CD4-positive, alpha-beta T cell treated with Interleukin-6 for 4 hours (primary cell): ENCODE results near the gene AMPD2.
"Not testable (repeated sequence)": the region's sequence is repeated elsewhere in the genome, so short reads cannot be mapped to it uniquely, and the experiment has no call there.

Experiments used
- DNase-seq: peaks from one replicate; pipeline ENCODE4 v3.0.0-alpha.2; 2020; ENCODE audit warnings: mixed read lengths

The AMPD2 gene

GRCh38 chr1:109655615-109656519 is 36.2 kb downstream of the AMPD2 start, which contains the start of gene GSTM4:
TSS of gene GSTM4 (plus strand) at chr1:109656099. CDS start at chr1:109656390, 291 bp downstream.
- peak; percentile 79 for DNase-seq

- DNase-seq = no peak
Observed at GRCh38 chr1:109657395-109657794, 37.8 kb downstream of the AMPD2 start.

GRCh38 chr1:109657970-109658369 is 38.3 kb downstream of the AMPD2 start:
- no peak for DNase-seq

GRCh38 chr1:109658533-109659042 is 39.0 kb downstream of the AMPD2 start:
- DNase-seq = no peak

GRCh38 chr1:109659145-109659544 is 39.5 kb downstream of the AMPD2 start:
- no peak for DNase-seq

GRCh38 chr1:109659997-109660690 is 40.5 kb downstream of the AMPD2 start:
- no peak for DNase-seq

- DNase-seq = not testable (repeated sequence)
Observed at GRCh38 chr1:109660691-109661026, 41.0 kb downstream of the AMPD2 start.

GRCh38 chr1:109661391-109661790 is 41.8 kb downstream of the AMPD2 start:
- no peak for DNase-seq

GRCh38 chr1:109664671-109665070 is 45.0 kb downstream of the AMPD2 start:
- no peak for DNase-seq

- DNase-seq = peak; percentile 94
Observed at GRCh38 chr1:109667452-109668122, 48.0 kb downstream of the AMPD2 start, which contains the start of gene GSTM2. TSS of gene GSTM2 (plus strand) at chr1:109668057. CDS start at chr1:109668116, 59 bp downstream.

GRCh38 chr1:109668123-109668775 is 48.6 kb downstream of the AMPD2 start:
- no peak for DNase-seq

GRCh38 chr1:109669246-109669948 is 49.8 kb downstream of the AMPD2 start:
- DNase-seq = no peak

GRCh38 chr1:109669949-109670302 is 50.3 kb downstream of the AMPD2 start:
- DNase-seq = not testable (repeated sequence)

- no peak for DNase-seq
Observed at GRCh38 chr1:109671067-109671466, 51.4 kb downstream of the AMPD2 start.

- not testable (repeated sequence) for DNase-seq
Observed at GRCh38 chr1:109673861-109674260, 54.2 kb downstream of the AMPD2 start.

- not testable (repeated sequence) for DNase-seq
Observed at GRCh38 chr1:109676683-109677381, 57.2 kb downstream of the AMPD2 start.

- DNase-seq = no peak
Observed at GRCh38 chr1:109677459-109677858, 57.8 kb downstream of the AMPD2 start.

GRCh38 chr1:109678637-109679036 is 59.0 kb downstream of the AMPD2 start:
- not testable (repeated sequence) for DNase-seq
